ENCODE measurements around the gene RUNX3. TPM values are rescaled to one million over a fixed set of nuclear protein-coding genes. Genes with fewer than 3 reads are reported as not detected.
A peak's percentile ranks its signal among the peaks of the same experiment; 100 is the strongest.

RUNX3 gene
- total RNA-seq, 2 donors from 2014 or later: 6.8 to 8.5 TPM

- H3K27me3 ChIP-seq (replicated peaks; ENCODE audit: insufficient read depth): no peaks in the 10 kb centered on the region
- TF ChIP-seq, protein P1, sequence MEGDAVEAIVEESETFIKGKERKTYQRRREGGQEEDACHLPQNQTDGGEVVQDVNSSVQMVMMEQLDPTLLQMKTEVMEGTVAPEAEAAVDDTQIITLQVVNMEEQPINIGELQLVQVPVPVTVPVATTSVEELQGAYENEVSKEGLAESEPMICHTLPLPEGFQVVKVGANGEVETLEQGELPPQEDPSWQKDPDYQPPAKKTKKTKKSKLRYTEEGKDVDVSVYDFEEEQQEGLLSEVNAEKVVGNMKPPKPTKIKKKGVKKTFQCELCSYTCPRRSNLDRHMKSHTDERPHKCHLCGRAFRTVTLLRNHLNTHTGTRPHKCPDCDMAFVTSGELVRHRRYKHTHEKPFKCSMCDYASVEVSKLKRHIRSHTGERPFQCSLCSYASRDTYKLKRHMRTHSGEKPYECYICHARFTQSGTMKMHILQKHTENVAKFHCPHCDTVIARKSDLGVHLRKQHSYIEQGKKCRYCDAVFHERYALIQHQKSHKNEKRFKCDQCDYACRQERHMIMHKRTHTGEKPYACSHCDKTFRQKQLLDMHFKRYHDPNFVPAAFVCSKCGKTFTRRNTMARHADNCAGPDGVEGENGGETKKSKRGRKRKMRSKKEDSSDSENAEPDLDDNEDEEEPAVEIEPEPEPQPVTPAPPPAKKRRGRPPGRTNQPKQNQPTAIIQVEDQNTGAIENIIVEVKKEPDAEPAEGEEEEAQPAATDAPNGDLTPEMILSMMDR (IDR thresholded peaks at IDR 0.05): no peak
- no peak for DNase-seq (ENCODE audit: low spot score)
These were observed 35.5 kb upstream of the RUNX3 start for GRCh38 chr1:24965571-24965930.

DNA sequence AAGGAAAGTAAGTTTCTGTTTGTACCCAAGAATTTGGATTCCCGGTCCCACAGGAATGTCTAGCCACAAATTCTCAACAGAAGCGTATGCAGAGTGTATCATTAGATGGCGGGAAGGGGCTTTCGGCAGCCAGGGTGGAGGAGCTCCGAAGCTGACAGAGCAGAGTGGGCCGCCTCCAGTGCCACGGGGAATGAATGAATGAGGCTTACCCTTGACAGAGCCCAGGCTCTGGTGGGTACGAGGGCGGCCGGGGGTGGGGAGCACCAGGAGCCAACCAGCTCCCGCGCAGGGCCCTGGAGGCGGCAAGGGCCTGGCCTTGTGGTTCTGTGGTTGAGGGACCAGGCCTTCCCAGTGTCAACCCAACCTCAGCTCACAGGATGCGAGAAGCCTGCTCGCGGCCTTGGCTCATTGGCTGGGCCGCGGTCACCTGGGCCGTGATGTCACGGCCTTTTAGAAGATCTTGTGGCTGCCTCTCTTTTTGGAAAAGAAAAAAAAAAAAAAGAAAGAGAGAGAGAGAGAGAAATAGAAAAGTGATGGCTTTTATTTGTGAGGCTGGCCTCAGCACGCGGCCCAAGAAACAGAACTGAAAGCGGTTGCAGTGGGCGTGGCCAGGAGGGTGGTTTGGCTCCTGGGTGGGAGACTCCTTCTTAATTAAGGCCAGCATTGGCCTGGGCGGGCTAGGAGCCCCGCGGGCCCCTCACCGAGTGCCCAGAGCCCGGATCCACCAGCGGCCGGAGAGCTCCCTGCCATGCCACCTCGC lies 34.9 kb upstream of the RUNX3 start:
- Histone ChIP-seq H3K36me3 (no peaks in the 10 kb centered on the region), H3K27ac (no peak overlapping the region), H3K27me3 (replicated peaks; ENCODE audit: insufficient read depth) (no peaks in the 10 kb centered on the region), H3K4me1 (ENCODE audit: control insufficient read depth in 1 of 2, low read depth in 2 of 2) (no peaks in the 10 kb centered on the region), H3K9me3 (no peaks in the 10 kb centered on the region), H3K4me3 (no peak overlapping the region)
- ATAC-seq (ENCODE audit: insufficient number of reproducible peaks, low FRiP score, low read depth): no peak
- TF ChIP-seq, protein P1 (IDR thresholded peaks at IDR 0.05): no peak
- no peak for DNase-seq (ENCODE audit: low spot score)

More at GRCh38 chr1:24965571-24965930, 35.5 kb upstream of the RUNX3 start:
- Histone ChIP-seq H3K9me3 (no peaks in the 10 kb centered on the region), H3K27ac (no peak overlapping the region), H3K4me1 (ENCODE audit: control insufficient read depth in 1 of 2, low read depth in 2 of 2) (no peaks in the 10 kb centered on the region), H3K4me3 (no peak overlapping the region), H3K36me3 (no peaks in the 10 kb centered on the region)
- no peak for ATAC-seq (ENCODE audit: insufficient number of reproducible peaks, low FRiP score, low read depth)

DNA sequence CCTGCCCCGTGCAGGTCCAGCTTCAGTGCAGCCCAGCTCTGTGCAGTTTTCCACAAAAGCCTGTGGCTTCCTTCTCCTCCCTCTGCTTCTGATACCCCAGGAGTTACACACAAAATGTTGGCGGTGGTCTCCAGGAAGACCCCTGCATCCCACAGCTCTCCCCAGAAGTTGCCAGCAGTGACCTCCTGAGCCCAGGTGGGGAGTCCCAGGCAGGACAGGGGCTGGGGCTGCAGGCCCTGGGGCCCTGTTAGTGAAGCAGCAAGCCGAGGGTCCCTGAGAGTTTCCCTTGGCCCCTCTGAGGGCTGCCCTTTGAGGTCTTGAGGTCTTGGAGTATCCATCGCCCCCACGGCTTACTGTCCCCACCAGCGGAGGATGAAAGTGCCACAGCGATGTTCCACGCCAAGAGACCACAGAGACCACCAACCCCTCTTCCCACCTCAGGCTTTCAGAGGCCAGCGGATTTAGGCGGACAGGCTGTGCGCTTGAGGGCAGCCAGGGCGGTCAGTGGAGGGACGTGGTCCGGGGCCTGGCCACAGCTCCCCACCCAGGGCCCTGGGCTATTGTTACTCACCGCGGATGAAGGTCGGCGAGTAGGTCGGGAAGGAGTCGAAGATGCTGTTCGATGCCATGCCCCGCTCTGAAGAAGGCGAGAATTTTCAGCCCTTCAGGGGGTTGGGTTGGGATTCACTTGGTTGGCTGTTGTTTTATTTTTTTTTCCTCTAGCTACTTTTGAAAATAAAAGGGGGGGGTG lies 34.0 kb upstream of the RUNX3 start:
- Histone ChIP-seq H3K4me1 (ENCODE audit: control insufficient read depth in 1 of 2, low read depth in 2 of 2) (no peaks in the 10 kb centered on the region), H3K27me3 (replicated peaks; ENCODE audit: insufficient read depth) (no peaks in the 10 kb centered on the region), H3K4me3 (peak overlapping the region; percentile 4), H3K9me3 (no peaks in the 10 kb centered on the region), H3K27ac (no peak overlapping the region), H3K36me3 (no peaks in the 10 kb centered on the region)
- TF ChIP-seq, protein P1 (IDR thresholded peaks at IDR 0.05): no peak
- DNase-seq (ENCODE audit: low spot score) (no peak), ATAC-seq (ENCODE audit: insufficient number of reproducible peaks, low FRiP score, low read depth) (no peak)

DNA sequence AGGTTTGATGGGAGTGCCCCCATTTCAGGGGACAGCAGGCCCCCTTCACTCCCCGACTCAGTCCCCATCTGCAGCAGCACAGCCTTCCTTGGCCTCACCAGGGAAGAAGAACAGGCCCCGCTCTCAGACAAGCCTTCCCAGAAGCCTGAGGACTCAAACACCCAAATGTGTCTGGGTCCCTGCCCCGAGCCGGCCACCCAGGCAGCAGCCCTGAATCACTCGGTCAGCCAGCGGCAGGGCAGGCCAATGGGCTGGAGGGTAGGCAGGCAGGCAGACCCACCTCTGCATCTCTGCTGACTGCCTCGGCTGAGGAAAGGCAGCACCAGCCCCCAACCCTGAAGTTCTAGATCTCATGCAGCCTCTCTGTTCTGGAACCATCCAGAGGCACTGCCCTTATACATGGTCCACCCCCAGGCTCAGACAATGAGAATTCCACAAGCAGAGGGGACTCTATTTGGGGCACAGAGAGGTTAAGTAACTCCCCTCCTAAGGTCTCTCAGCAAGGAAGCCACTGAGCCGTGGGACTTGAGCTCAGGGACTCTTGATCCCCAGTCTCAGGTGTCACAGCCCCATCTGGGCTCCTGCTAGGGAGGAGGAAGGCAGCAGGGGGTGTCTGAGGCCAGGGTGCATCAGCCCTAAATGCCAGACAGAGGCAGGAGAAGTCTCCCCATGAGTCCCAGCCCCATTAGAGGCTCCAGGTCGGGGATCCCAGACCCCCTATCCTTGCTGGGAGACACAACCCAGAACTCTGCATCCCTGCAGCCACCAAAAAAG lies 33.2 kb upstream of the RUNX3 start:
- H3K4me3 ChIP-seq: no peak overlapping the region
- no peaks in the 10 kb centered on the region for H3K4me1 ChIP-seq (ENCODE audit: control insufficient read depth in 1 of 2, low read depth in 2 of 2)
- ATAC-seq (ENCODE audit: insufficient number of reproducible peaks, low FRiP score, low read depth) (no peak), DNase-seq (ENCODE audit: low spot score) (no peak)
- no peaks in the 10 kb centered on the region for H3K36me3 ChIP-seq
- TF ChIP-seq, protein P1 (IDR thresholded peaks at IDR 0.05): no peak
- no peaks in the 10 kb centered on the region for H3K27me3 ChIP-seq (replicated peaks; ENCODE audit: insufficient read depth)
- no peaks in the 10 kb centered on the region for H3K9me3 ChIP-seq
- no peak overlapping the region for H3K27ac ChIP-seq

Data from thoracic aorta (tissue), 2 donors.